ENCODE data around the gene SLC25A11. TPM values are rescaled to one million over a fixed set of nuclear protein-coding genes. Genes with fewer than 3 reads are reported as not detected.
A peak's percentile ranks its signal among the peaks of the same experiment; 100 is the strongest.
"Not testable (repeated sequence)": the region's sequence is repeated elsewhere in the genome, so short reads cannot be mapped to it uniquely, and the experiment has no call there.

SLC25A11 gene
- total RNA-seq, 1 experiment from 2014 or later: 54.5 TPM

- intact Hi-C loops (cut with micrococcal nuclease): loop anchor here (2.0 kb wide), 1 partner anchor 20 kb away; the partner anchor contains the start of genes RNF167 and SLC25A11
- no peak for TF ChIP-seq CTCF (IDR thresholded peaks at IDR 0.05; ENCODE audit: unreplicated experiment)
- ChIA-PET POLR2A (interaction anchor here (0.6 to 4.6 kb wide), 24 partner anchors 9 to 295 kb away, joined by 3 to 51 read pairs (median 4); partner anchors contain the start of genes GLTPD2, KIF1C, MINK1 and PFN1), CTCF (interaction anchor here (0.6 to 5.1 kb wide), 5 partner anchors 11 to 143 kb away, joined by 3 to 29 read pairs (median 5); partner anchors contain the start of genes CHRNE and SPAG7)
- peak overlapping the region; percentile 39 for H3K4me3 Mint-ChIP-seq (ENCODE audit: unreplicated experiment)
- H3K27me3 Mint-ChIP-seq (ENCODE audit: insufficient read depth, unreplicated experiment): no peaks in the 10 kb centered on the region
- peak; percentile 83 for DNase-seq (ENCODE audit: unreplicated experiment)
- H3K9me3 Mint-ChIP-seq (ENCODE audit: unreplicated experiment): no peaks in the 10 kb centered on the region
- BruUV-seq (replicated peaks): no TSS peak
- H3K4me1 Mint-ChIP-seq (ENCODE audit: insufficient read depth, unreplicated experiment): peaks cover 16% of the 10 kb centered on the region
- H3K36me3 Mint-ChIP-seq (ENCODE audit: insufficient read depth, unreplicated experiment): no peaks in the 10 kb centered on the region
- peak overlapping the region; percentile 74 for H3K27ac Mint-ChIP-seq (ENCODE audit: low read depth, unreplicated experiment)
These were observed 19.3 kb downstream of the SLC25A11 start for GRCh38 chr17:4920351-4921048.

DNA sequence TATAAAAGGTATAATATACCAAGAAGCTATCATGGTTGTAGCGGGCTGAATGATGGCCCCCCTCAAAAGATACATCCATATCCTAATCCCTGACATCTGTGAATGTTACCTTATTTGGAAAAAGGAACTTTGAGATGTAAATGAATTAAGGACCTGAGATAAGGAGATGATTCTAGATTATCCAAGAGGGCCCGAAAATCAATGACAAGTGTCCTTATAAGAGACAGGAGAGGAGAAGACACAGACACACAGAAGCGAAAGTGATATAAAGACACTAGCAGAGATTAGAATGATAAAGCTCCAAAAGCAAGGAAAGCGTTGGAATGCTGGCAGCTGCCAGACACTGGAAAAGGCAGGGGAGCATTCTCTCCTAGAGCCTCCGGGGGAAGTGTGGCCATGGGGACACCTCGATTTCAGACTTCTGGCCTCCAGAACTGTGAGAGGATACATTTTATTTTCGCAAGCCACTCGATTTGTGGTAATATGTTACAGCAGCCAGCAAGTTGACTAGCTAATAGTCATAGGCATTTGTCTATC lies 20.3 kb downstream of the SLC25A11 start:
- CTCF ChIA-PET: interaction anchor here (0.6 to 5.1 kb wide), 8 partner anchors 10 to 143 kb away, joined by 3 to 29 read pairs (median 4); partner anchors contain the start of genes CHRNE, RNF167, SLC25A11 and SPAG7
- no peak for DNase-seq (ENCODE audit: unreplicated experiment)
- Mint-ChIP-seq H3K4me3 (ENCODE audit: unreplicated experiment) (no peak overlapping the region), H3K9me3 (ENCODE audit: unreplicated experiment) (no peaks in the 10 kb centered on the region), H3K4me1 (ENCODE audit: insufficient read depth, unreplicated experiment) (peaks cover 16% of the 10 kb centered on the region), H3K27ac (ENCODE audit: low read depth, unreplicated experiment) (no peak overlapping the region), H3K27me3 (ENCODE audit: insufficient read depth, unreplicated experiment) (no peaks in the 10 kb centered on the region), H3K36me3 (ENCODE audit: insufficient read depth, unreplicated experiment) (no peaks in the 10 kb centered on the region)
- BruUV-seq (replicated peaks): no TSS peak
- TF ChIP-seq CTCF (IDR thresholded peaks at IDR 0.05; ENCODE audit: unreplicated experiment): no peak
- intact Hi-C loops (cut with micrococcal nuclease): loop anchor here (2.0 kb wide), 1 partner anchor 21 kb away; the partner anchor contains the start of genes RNF167 and SLC25A11
- POLR2A ChIA-PET: interaction anchor here (0.6 to 4.6 kb wide), 19 partner anchors 8 to 294 kb away, joined by 3 to 51 read pairs (median 5); partner anchors contain the start of genes GLTPD2, PFN1, RNF167 and SLC25A11

DNA sequence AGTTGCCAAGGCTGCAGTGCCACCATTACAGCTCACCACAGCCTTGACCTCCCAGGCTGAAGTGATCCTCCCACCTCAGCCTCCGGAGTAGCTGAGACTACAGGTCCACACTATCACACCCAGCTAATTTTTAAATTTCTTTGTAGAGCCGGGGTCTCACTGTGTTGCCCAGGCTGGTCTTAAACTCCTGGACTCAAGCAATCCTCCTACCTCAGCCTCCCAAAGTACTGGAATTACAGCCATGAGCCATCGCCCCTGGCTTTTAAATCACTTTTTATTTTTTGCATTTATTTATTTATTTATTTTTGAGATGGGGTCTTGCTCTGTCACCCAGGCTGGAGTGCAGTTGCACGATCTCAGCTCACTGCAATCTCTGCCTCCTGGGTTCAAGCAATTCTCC lies 25.3 kb downstream of the SLC25A11 start:
- intact Hi-C loops (cut with micrococcal nuclease); H3K27me3 Mint-ChIP-seq (ENCODE audit: insufficient read depth, unreplicated experiment); H3K4me1 Mint-ChIP-seq (ENCODE audit: insufficient read depth, unreplicated experiment); DNase-seq (ENCODE audit: unreplicated experiment); BruUV-seq (replicated peaks); H3K27ac Mint-ChIP-seq (ENCODE audit: low read depth, unreplicated experiment); H3K36me3 Mint-ChIP-seq (ENCODE audit: insufficient read depth, unreplicated experiment); H3K9me3 Mint-ChIP-seq (ENCODE audit: unreplicated experiment); H3K4me3 Mint-ChIP-seq (ENCODE audit: unreplicated experiment): not testable (repeated sequence)
- ChIA-PET CTCF (interaction anchor here (0.8 to 1.5 kb wide), 2 partner anchors 66 to 147 kb away, joined by 3 to 4 read pairs; no protein-coding TSS in a partner anchor), POLR2A (interaction anchor here (0.6 to 7.5 kb wide), 2 partner anchors 10 to 30 kb away, joined by 4 to 182 read pairs; partner anchors contain the start of genes PFN1, RNF167 and SLC25A11)

DNA sequence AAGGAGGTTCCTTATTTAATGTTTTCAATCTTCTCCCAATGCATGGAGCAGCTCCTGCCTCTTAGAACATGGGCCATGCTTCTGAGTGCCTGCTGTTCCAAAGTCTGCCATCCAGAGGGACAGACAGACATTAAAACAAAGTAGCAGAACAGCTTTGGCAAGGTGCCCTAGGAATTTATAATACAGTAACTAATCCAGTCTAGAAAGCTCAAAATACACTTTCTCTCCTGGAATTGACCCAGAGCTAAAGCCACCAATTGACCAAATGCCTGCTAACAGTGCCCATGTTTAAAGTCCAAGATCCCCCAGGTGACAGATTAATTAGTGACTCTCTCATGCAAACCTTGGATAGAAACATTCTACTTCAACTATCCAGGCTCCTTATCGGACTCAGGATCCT lies 25.9 kb downstream of the SLC25A11 start:
- POLR2A ChIA-PET: interaction anchor here (0.6 to 7.5 kb wide), 3 partner anchors 9 to 149 kb away, joined by 3 to 182 read pairs (median 4); partner anchors contain the start of genes PFN1, RNF167 and SLC25A11
- H3K27ac Mint-ChIP-seq (ENCODE audit: low read depth, unreplicated experiment): no peak overlapping the region
- no peak overlapping the region for H3K4me3 Mint-ChIP-seq (ENCODE audit: unreplicated experiment)

More for the DNA sequence above, 25.9 kb downstream of the SLC25A11 start:
- no peaks in the 10 kb centered on the region for H3K9me3 Mint-ChIP-seq (ENCODE audit: unreplicated experiment)
- H3K36me3 Mint-ChIP-seq (ENCODE audit: insufficient read depth, unreplicated experiment): no peaks in the 10 kb centered on the region
- CTCF ChIA-PET: interaction anchor here (0.6 to 1.5 kb wide), 4 partner anchors 11 to 158 kb away, joined by 3 to 4 read pairs (median 3); partner anchors contain the start of gene CHRNE
- BruUV-seq (replicated peaks): no TSS peak
- no peaks in the 10 kb centered on the region for H3K4me1 Mint-ChIP-seq (ENCODE audit: insufficient read depth, unreplicated experiment)
- DNase-seq (ENCODE audit: unreplicated experiment): peak; percentile 27
- intact Hi-C loops (cut with micrococcal nuclease): no loop called here
- no peaks in the 10 kb centered on the region for H3K27me3 Mint-ChIP-seq (ENCODE audit: insufficient read depth, unreplicated experiment)
- TF ChIP-seq CTCF (IDR thresholded peaks at IDR 0.05; ENCODE audit: unreplicated experiment): no peak

Data from MCF 10A (cell line).